Liver (tissue), 9 donors: ENCODE data around the gene TMEM204. TPM values are rescaled to one million over a fixed set of nuclear protein-coding genes. Genes with fewer than 3 reads are reported as not detected.

Source experiments
- DNase-seq: peaks from one replicate; pipeline ENCODE4 v3.0.0-alpha.2; 2017; ENCODE audit warnings: low spot score
- H3K27ac ChIP-seq, 2 donors: one replicate each; pipeline ENCODE4 v1.7.0; 2013; ENCODE audit warnings: inconsistent platforms in 2 of 2, low read length in 2 of 2, control low read depth in 1 of 2, low read depth in 1 of 2, mild to moderate bottlenecking in 1 of 2
- H3K27me3 ChIP-seq, 4 donors: one replicate each; pipeline versions ENCODE4 v1.6.1 to v1.7.0; 2013; ENCODE audit warnings: low read length in 3 of 4, inconsistent platforms in 1 of 4, mild to moderate bottlenecking in 1 of 4, moderate library complexity in 1 of 4; ENCODE audit not compliant: control insufficient read depth in 4 of 4, insufficient read depth in 4 of 4
- H3K36me3 ChIP-seq, 4 donors: one replicate each; pipeline versions ENCODE4 v1.6.1 to v1.7.0; 2013; ENCODE audit warnings: low read length in 3 of 4, mild to moderate bottlenecking in 3 of 4, low read depth in 1 of 4, moderate library complexity in 1 of 4; ENCODE audit not compliant: control insufficient read depth in 4 of 4, insufficient read depth in 3 of 4
- H3K4me1 ChIP-seq, 4 donors: one replicate each; pipeline versions ENCODE4 v1.6.1 to v1.7.0; 2013; ENCODE audit warnings: low read length in 3 of 4, mild to moderate bottlenecking in 3 of 4, moderate library complexity in 1 of 4; ENCODE audit not compliant: control insufficient read depth in 4 of 4, insufficient read depth in 4 of 4
- H3K4me3 ChIP-seq, 3 donors: one replicate each; pipeline versions ENCODE4 v1.6.1 to v1.7.0; 2013; ENCODE audit warnings: low read length in 3 of 3, control low read depth in 1 of 3, low read depth in 1 of 3, mild to moderate bottlenecking in 1 of 3
- H3K9ac ChIP-seq, 2 donors: one replicate each; pipeline ENCODE4 v1.7.0; 2013; ENCODE audit warnings: low read length in 2 of 2, mild to moderate bottlenecking in 2 of 2, moderate library complexity in 2 of 2, control low read depth in 1 of 2, low read depth in 1 of 2
- H3K9me3 ChIP-seq, 4 donors: one replicate each; pipeline versions ENCODE4 v1.6.1 to v1.7.0; 2013; ENCODE audit warnings: low read length in 3 of 4; ENCODE audit not compliant: control insufficient read depth in 4 of 4
- ATF3 ChIP-seq: IDR thresholded peaks from 2 replicates; pipeline ENCODE4 v1.6.1; 2016; ENCODE audit warnings: antibody characterized with exemption
- CTCF ChIP-seq: fragments of 150-350 bp; IDR thresholded peaks from 2 replicates; pipeline ENCODE4 v1.5.1; 2017; ENCODE audit warnings: improper control_type of control experiment, low read depth, low read length; ENCODE audit not compliant: missing input control
- EGR1 ChIP-seq, 2 donors: IDR thresholded peaks; 2 replicates each; pipeline ENCODE4 v1.6.1; 2016 to 2018; ENCODE audit warnings: antibody characterized with exemption in 2 of 2, low read depth in 2 of 2
- FOXA1 ChIP-seq: IDR thresholded peaks from 2 replicates; pipeline ENCODE4 v1.6.1; 2016; ENCODE audit warnings: antibody characterized with exemption
- GABPA ChIP-seq, 2 donors: IDR thresholded peaks in 1 of 2; conservative IDR thresholded peaks in 1 of 2; 2 replicates each; pipeline ENCODE4 v1.6.1; 2016; ENCODE audit warnings: antibody characterized with exemption in 2 of 2, mild to moderate bottlenecking in 1 of 2, moderate library complexity in 1 of 2
- HNF4A ChIP-seq, 2 donors: conservative IDR thresholded peaks; 2 replicates each; pipeline ENCODE4 v1.6.1; 2016; ENCODE audit warnings: antibody characterized with exemption in 2 of 2, mild to moderate bottlenecking in 2 of 2
- HNF4G ChIP-seq: IDR thresholded peaks from 2 replicates; pipeline ENCODE4 v1.6.1; 2016; ENCODE audit warnings: antibody characterized with exemption
- JUND ChIP-seq, 2 donors: IDR thresholded peaks; 2 replicates each; pipeline ENCODE4 v1.6.1; 2016; ENCODE audit warnings: antibody characterized with exemption in 2 of 2
- MAX ChIP-seq: IDR thresholded peaks from 2 replicates; pipeline ENCODE4 v1.6.1; 2016; ENCODE audit warnings: antibody characterized with exemption
- NR2F2 ChIP-seq: IDR thresholded peaks from 2 replicates; pipeline ENCODE4 v1.6.1; 2016; ENCODE audit warnings: antibody characterized with exemption
- RAD21 ChIP-seq, 2 donors: IDR thresholded peaks; 2 replicates each; pipeline ENCODE4 v1.6.1; 2016; ENCODE audit warnings: antibody characterized with exemption in 2 of 2, mild to moderate bottlenecking in 2 of 2
- REST ChIP-seq: IDR thresholded peaks from 2 replicates; pipeline ENCODE4 v1.6.1; 2016; ENCODE audit warnings: antibody characterized with exemption, mild to moderate bottlenecking
- RXRA ChIP-seq, 2 donors: IDR thresholded peaks; 2 replicates each; pipeline ENCODE4 v1.6.1; 2017 to 2018; ENCODE audit warnings: antibody characterized with exemption in 2 of 2, mild to moderate bottlenecking in 1 of 2
- SP1 ChIP-seq: IDR thresholded peaks from 2 replicates; pipeline ENCODE4 v1.6.1; 2018; ENCODE audit warnings: antibody characterized with exemption, mild to moderate bottlenecking
- TAF1 ChIP-seq: conservative IDR thresholded peaks from 2 replicates; pipeline ENCODE4 v1.6.1; 2016; ENCODE audit warnings: antibody characterized with exemption, mild to moderate bottlenecking
- YY1 ChIP-seq: IDR thresholded peaks from 2 replicates; pipeline ENCODE4 v1.6.1; 2016; ENCODE audit warnings: antibody characterized with exemption, mild to moderate bottlenecking
- ZBTB33 ChIP-seq: IDR thresholded peaks from 2 replicates; pipeline ENCODE4 v1.6.1; 2016; ENCODE audit warnings: antibody characterized with exemption
- WGBS: extraction: QIAGEN DNeasy Blood & Tissue Kit; methylation state at CpG from one replicate; pipeline ENCODE4 v1.1.7; 2013; 5-methylcytosine and 5-hydroxymethylcytosine counted together
- polyA plus RNA-seq, 2 donors: library from polyadenylated mRNA; stranded (reverse) in 1 of 2; unstranded in 1 of 2; fragments of 200-250 nt in 1 of 2; fragments of >200 nt in 1 of 2; fragmentation: Nextera tagmentation in 1 of 2; extraction: Ambion mirVana in 1 of 2; gene quantifications; one replicate each; pipeline versions ENCODE4 v1.2.1 to v1.2.3, GENCODE V29; 2013 to 2015
- total RNA-seq, 2 donors: library from RNA; depleted of rRNA; stranded (reverse); fragments of >200 nt; gene quantifications; one replicate each; pipeline ENCODE4 v1.2.3, GENCODE V29; 2014
- donor health status: healthy.
- donor health status: healthy.
- donor health status: healthy.
- donor health status: healthy.
- donor health status: healthy.

TMEM204 gene
- 10 to 100 TPM in 1 of 2 donors, 1 to 10 TPM in 1; 3.5 to 11.7 TPM for total RNA-seq
- 10 to 100 TPM in 1 of 2 donors, 1 to 10 TPM in 1; 9.8 to 14.4 TPM for polyA plus RNA-seq

- WGBS, result 66% methylated on average over 27 of the region's 27 CpGs
- TF ChIP-seq TAF1 (peak; percentile 69), ATF3 (no peak), NR2F2 (peak; percentile 59), SP1 (peak; percentile 34), JUND (IDR thresholded peaks at IDR 0.05) (no peak), RXRA (IDR thresholded peaks at IDR 0.05) (no peak), YY1 (peak; percentile 13), GABPA (IDR thresholded peaks at IDR 0.05 in 1 of 2, conservative IDR thresholded peaks at IDR 0.05 in 1 of 2) (no peak), FOXA1 (no peak), RAD21 (IDR thresholded peaks at IDR 0.05) (peak in 1 of 2 donors; percentile 28)
- Histone ChIP-seq H3K36me3 (no peaks in the 10 kb centered on the region), H3K9ac (no peak within 1 kb of the TSS), H3K4me1 (peaks cover 0 to 14% (median 2%) of the 10 kb centered on the region in 4 donors), H3K4me3 (peak within 1 kb of the TSS in 2 of 3 donors; percentile 54), H3K27me3 (no peaks in the 10 kb centered on the region), H3K27ac (peak within 1 kb of the TSS; percentile 69 to 80), H3K9me3 (no peaks in the 10 kb centered on the region)
- no peak for DNase-seq
Observed at GRCh38 chr16:1533443-1533951, at the start of gene TMEM204. TMEM204 (plus strand) TSS chr16:1533666; CDS start chr16:1534276, 610 bp downstream.

- no peaks in the 10 kb centered on the region for H3K36me3 ChIP-seq
- H3K4me1 ChIP-seq, result no peaks in the 10 kb centered on the region
- H3K27ac ChIP-seq, result no peak overlapping the region
- TF ChIP-seq TAF1 (no peak), NR2F2 (no peak), GABPA (IDR thresholded peaks at IDR 0.05 in 1 of 2, conservative IDR thresholded peaks at IDR 0.05 in 1 of 2) (no peak), RXRA (IDR thresholded peaks at IDR 0.05) (no peak), RAD21 (IDR thresholded peaks at IDR 0.05) (no peak), SP1 (no peak), CTCF (no peak), FOXA1 (no peak), HNF4G (no peak), JUND (IDR thresholded peaks at IDR 0.05) (no peak), ZBTB33 (no peak), EGR1 (IDR thresholded peaks at IDR 0.05; ENCODE audit: low read depth in 2 of 2) (no peak), HNF4A (conservative IDR thresholded peaks at IDR 0.05) (no peak), ATF3 (no peak), MAX (no peak), YY1 (no peak), REST (no peak)
- H3K27me3 ChIP-seq, result no peaks in the 10 kb centered on the region
- no peak overlapping the region for H3K4me3 ChIP-seq
- no peak for DNase-seq
- no peaks in the 10 kb centered on the region for H3K9me3 ChIP-seq
- H3K9ac ChIP-seq, result no peak overlapping the region
- 90% methylated on average over 40 of the region's 40 CpGs for WGBS
Observed at GRCh38 chr16:1485847-1486496, 47.5 kb upstream of the TMEM204 start.
